MG63 (cell line): ENCODE measurements around the gene SNAP91. TPM values are rescaled to one million over a fixed set of nuclear protein-coding genes. Genes with fewer than 3 reads are reported as not detected.

Experiments used
- DNase-seq: peaks from one replicate; pipeline ENCODE4 v3.0.0-alpha.2; 2020
- H3K27me3 ChIP-seq: fragments of 250-450 bp; sonication (Bioruptor Pico); 2 replicates; pipeline ENCODE4 v1.5.1; 2020; ENCODE audit warnings: mild to moderate bottlenecking, moderate library complexity
- H3K36me3 ChIP-seq: fragments of 250-450 bp; sonication (Bioruptor Pico); 2 replicates; pipeline ENCODE4 v1.5.1; 2020; ENCODE audit warnings: mild to moderate bottlenecking, moderate library complexity
- H3K4me3 ChIP-seq: fragments of 250-450 bp; sonication (Bioruptor Pico); 2 replicates; pipeline ENCODE4 v1.5.1; 2020; ENCODE audit warnings: mild to moderate bottlenecking, moderate library complexity
- H3K9me3 ChIP-seq: fragments of 250-450 bp; sonication (Bioruptor Pico); 2 replicates; pipeline ENCODE4 v1.5.1; 2020; ENCODE audit warnings: mild to moderate bottlenecking, moderate library complexity
- total RNA-seq: library from RNA; depleted of rRNA; stranded (reverse); fragments of >200 nt; shearing (Covaris generic); gene quantifications from 2 replicates; pipeline ENCODE4 v1.2.3, GENCODE V29; 2014; ENCODE audit warnings: low replicate concordance; rRNA removed

Gene SNAP91
- total RNA-seq, 1 experiment from 2014 or later = not detected

GRCh38 chr6:83514866-83515466, 193.9 kb downstream of the SNAP91 start:
- no peaks in the 10 kb centered on the region for H3K27me3 ChIP-seq
- no peak for DNase-seq
- no peaks in the 10 kb centered on the region for H3K9me3 ChIP-seq
- no peak overlapping the region for H3K4me3 ChIP-seq
- no peaks in the 10 kb centered on the region for H3K36me3 ChIP-seq

GRCh38 chr6:83514466-83514865, 194.4 kb downstream of the SNAP91 start:
- Histone ChIP-seq H3K27me3 (no peaks in the 10 kb centered on the region), H3K4me3 (no peak overlapping the region), H3K36me3 (no peaks in the 10 kb centered on the region), H3K9me3 (no peaks in the 10 kb centered on the region)
- no peak for DNase-seq

DNA sequence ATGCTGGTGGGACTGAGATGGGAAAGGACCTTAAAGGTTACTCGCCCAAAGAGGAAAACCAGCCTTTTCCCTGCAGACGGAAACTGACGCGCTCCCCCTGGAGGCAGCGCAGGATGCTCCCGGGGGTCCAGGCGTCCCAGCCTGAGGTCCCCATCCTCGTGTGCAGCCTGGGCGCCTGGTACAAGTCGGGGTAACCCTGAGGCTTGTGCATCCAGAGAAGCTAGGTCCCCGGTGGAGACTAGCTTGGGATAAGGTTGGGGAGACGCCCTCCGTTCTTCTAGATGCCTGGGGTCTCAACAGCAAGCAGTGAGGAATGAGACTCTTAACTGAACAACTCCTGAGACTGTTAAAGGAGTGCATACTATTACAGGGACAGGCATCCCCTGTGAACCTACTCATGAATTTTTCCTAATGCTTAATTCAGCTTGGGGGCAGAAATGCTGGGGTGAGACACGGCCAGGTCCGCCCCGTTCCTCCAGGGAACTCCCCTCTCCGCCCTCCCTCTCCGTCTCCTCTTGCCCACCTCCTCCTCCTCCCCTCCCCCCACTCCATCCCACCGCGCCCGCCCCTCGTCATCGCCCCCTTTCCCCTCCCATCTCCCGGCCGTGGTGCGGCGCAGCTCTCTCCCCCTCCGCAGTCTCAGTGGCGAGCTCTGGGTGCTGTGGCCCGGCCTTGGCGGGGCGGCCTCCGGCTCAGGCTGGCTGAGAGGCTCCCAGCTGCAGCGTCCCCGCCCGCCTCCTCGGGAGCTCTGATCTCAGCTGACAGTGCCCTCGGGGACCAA, 196.8 kb downstream of the SNAP91 start, which contains the start of gene PRSS35:
TSS of gene PRSS35 (plus strand) at position 634 of the 781 bp plus-strand sequence. CDS start 10,908 bp downstream, outside the sequence.
- Histone ChIP-seq H3K9me3 (no peaks in the 10 kb centered on the region), H3K4me3 (peak within 1 kb of the TSS; percentile 19; the same call in 1 of the 2 replicates), H3K27me3 (no peaks in the 10 kb centered on the region), H3K36me3 (no peaks in the 10 kb centered on the region)
- peak; percentile 31 for DNase-seq

DNA sequence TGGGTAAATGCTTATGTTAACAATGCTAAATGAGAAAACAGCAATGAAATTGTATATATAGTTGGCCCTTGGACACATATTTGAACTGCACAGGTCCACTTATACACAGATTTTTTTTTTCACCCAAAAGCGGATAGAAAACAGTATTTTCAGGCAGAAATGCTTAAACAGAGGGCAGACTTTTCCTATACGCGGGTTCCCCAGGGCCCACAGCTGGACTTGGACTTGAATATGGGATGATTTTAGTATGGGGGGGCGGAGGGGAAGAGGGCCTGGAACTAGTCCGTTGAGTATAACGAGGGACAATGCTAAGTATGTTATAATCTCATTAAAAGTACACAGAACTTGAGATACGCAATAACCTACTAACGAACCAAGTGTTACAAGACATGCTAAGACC, 197.6 kb downstream of the SNAP91 start:
- H3K9me3 ChIP-seq = no peaks in the 10 kb centered on the region
- H3K36me3 ChIP-seq = no peaks in the 10 kb centered on the region
- no peaks in the 10 kb centered on the region for H3K27me3 ChIP-seq
- no peak overlapping the region for H3K4me3 ChIP-seq
- DNase-seq = no peak

- H3K9me3 ChIP-seq = no peaks in the 10 kb centered on the region
- H3K36me3 ChIP-seq = no peaks in the 10 kb centered on the region
- H3K4me3 ChIP-seq = no peak overlapping the region
- DNase-seq = no peak
- H3K27me3 ChIP-seq = no peaks in the 10 kb centered on the region
Measured at GRCh38 chr6:83510791-83511190, 198.1 kb downstream of the SNAP91 start.

DNA sequence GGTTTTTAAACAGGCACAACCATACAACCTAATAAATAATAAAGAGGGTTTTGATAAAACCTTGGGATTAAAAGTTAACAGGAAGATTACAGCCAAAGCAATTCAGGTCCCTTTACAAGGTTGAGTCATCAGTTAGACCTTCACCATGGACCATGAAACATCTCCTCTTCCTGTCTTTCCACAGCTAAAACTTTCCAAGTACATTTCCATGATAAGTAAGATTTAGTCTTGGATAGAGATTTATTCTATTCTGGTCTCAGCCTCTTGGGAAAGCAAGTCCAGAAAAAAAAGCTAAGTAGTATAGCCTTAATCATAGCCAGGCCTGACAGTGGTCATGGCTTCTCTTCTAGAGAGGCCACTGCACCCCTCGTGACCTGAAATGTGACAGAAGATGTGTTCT, 199.5 kb downstream of the SNAP91 start:
- Histone ChIP-seq H3K4me3 (no peak overlapping the region), H3K36me3 (no peaks in the 10 kb centered on the region), H3K27me3 (no peaks in the 10 kb centered on the region), H3K9me3 (no peaks in the 10 kb centered on the region)
- DNase-seq = no peak

DNA sequence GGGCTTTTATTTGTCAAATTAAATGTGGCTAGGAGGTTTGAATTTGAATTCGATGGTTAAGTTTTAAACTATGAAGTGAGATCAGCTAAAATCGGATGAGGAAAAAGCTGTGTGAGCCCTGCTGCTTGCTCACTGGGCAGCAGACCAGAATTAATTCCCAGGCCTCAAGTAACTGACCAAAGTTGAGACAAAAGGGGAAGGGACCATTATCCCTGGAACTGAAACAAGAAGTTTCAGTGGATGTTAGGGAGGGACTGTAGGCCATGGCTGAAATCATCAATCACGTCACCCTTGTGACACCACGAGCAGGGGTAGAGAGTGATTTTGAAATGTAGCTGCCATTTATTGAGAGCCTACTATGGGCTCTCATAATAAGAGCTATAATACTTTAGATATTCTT, 203.5 kb downstream of the SNAP91 start:
- DNase-seq = no peak
- no peaks in the 10 kb centered on the region for H3K27me3 ChIP-seq
- H3K4me3 ChIP-seq = no peak overlapping the region
- no peaks in the 10 kb centered on the region for H3K9me3 ChIP-seq
- H3K36me3 ChIP-seq = no peaks in the 10 kb centered on the region

Other genes starting within 250 kb of the SNAP91 start
- 0.72 and 1.2 TPM in 2 replicates for gene PRSS35, start 196.6 kb downstream of the SNAP91 start, total RNA-seq
- not detected in 2 replicates for gene RIPPLY2, start 144.3 kb upstream of the SNAP91 start, total RNA-seq
- gene CYB5R4, start 150.6 kb upstream of the SNAP91 start, total RNA-seq = 24.4 and 28.7 TPM in 2 replicates